ENCODE data around the gene RGS6.

RGS6 gene

DNA sequence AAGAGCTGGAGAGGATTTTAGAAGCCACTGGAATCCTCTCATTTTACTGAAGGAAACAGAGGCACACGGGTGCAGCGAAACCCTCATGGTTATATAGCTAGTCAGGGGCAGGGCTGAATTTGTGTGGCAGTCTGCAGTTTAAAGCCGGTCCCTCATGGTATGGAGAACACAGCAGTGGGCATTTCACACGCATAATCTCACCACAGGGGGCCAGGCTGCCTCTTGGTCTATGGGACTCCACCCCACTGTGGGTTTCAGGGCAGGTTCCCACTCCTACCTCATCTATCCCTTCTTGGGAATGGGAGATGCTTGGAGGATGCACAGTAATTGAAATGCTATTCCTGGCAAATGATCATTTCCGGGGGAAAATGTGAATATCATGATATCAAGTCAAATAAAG is 400.6 kb downstream of the RGS6 start:
- H3K27ac ChIP-seq: no peak overlapping the region
- no peaks in the 10 kb centered on the region for H3K36me3 ChIP-seq (ENCODE audit: insufficient read depth)
- no peak overlapping the region for H3K4me3 ChIP-seq (IDR thresholded peaks at IDR 0.05; ENCODE audit: insufficient read depth, low read depth, low read length)
- H2AFZ ChIP-seq (ENCODE audit: low read depth): no peak overlapping the region
- no peak for TF ChIP-seq CTCF (conservative IDR thresholded peaks at IDR 0.05; ENCODE audit: low read depth, low read length)
- H3K4me2 ChIP-seq: no peak overlapping the region
- H4K20me1 ChIP-seq (ENCODE audit: insufficient read depth): no peaks in the 10 kb centered on the region
- no peaks in the 10 kb centered on the region for H3K79me2 ChIP-seq (ENCODE audit: insufficient read depth, low read depth)
- H3K9ac ChIP-seq: no peak overlapping the region
- no peaks in the 10 kb centered on the region for H3K4me1 ChIP-seq (ENCODE audit: low read depth, poor library complexity, severe bottlenecking)
- H3K27me3 ChIP-seq (ENCODE audit: insufficient read depth, low read depth): no peaks in the 10 kb centered on the region

DNA sequence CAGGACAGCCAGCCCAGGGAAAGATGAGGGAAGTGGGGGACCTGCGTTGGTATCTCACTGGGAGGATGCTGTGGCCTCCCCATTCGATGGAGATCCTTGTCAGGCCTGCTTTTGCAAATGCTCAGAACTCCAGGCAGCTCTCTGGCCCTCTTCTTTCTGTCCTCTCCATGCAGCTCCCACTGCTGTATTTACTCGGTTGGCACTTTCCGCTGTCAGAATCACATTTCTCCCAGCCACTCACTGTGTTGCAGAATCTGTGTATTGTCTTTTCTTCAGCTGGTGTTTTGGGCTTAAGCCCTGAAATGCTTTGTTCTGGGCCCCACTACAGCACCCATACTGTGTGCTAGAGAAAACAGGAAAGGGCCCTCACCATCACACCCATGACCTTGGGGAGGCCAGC is 401.1 kb downstream of the RGS6 start:
- no peaks in the 10 kb centered on the region for H3K79me2 ChIP-seq (ENCODE audit: insufficient read depth, low read depth)
- H2AFZ ChIP-seq (ENCODE audit: low read depth): no peak overlapping the region
- no peak overlapping the region for H3K9ac ChIP-seq
- no peaks in the 10 kb centered on the region for H3K27me3 ChIP-seq (ENCODE audit: insufficient read depth, low read depth)
- no peak overlapping the region for H3K27ac ChIP-seq
- TF ChIP-seq CTCF (conservative IDR thresholded peaks at IDR 0.05; ENCODE audit: low read depth, low read length): no peak
- H3K4me2 ChIP-seq: no peak overlapping the region
- H4K20me1 ChIP-seq (ENCODE audit: insufficient read depth): no peaks in the 10 kb centered on the region
- no peak overlapping the region for H3K4me3 ChIP-seq (IDR thresholded peaks at IDR 0.05; ENCODE audit: insufficient read depth, low read depth, low read length)
- no peaks in the 10 kb centered on the region for H3K4me1 ChIP-seq (ENCODE audit: low read depth, poor library complexity, severe bottlenecking)
- H3K36me3 ChIP-seq (ENCODE audit: insufficient read depth): no peaks in the 10 kb centered on the region

DNA sequence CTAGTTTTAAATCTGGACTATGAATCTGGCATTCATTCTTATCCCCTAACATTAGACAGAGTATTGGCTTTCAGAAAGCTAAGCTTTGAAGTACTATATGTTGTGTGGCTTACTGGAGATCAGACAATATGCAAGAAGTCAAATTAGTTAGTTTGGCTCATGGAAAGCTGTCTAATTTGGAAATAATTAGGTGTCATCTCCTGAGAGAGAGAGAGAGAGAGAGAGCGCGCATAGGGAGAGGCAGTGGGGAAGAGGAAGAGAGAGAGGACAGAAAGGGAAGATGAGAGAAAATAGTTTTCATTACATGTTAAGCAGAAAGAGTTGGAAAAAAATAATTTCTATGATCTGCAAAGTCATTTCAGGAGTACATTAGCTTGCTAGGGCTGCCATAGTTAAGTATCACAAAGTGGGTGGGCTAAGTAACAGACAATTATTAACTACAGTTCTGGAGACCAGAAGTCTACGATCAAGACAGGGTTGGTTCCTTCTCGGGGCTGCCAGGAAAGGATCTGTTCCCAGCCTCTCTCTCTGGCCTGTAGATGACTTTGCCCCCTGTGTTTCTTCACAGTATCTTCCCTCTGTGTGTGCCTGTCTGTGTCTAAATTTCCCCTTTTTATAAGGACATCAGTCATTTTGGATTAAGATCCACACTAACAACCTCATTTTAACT is 404.2 kb downstream of the RGS6 start:
- Histone ChIP-seq H3K9ac (no peak overlapping the region), H3K4me2 (no peak overlapping the region), H3K4me3 (IDR thresholded peaks at IDR 0.05; ENCODE audit: insufficient read depth, low read depth, low read length) (no peak overlapping the region), H3K27me3 (ENCODE audit: insufficient read depth, low read depth) (no peaks in the 10 kb centered on the region), H4K20me1 (ENCODE audit: insufficient read depth) (no peaks in the 10 kb centered on the region), H3K79me2 (ENCODE audit: insufficient read depth, low read depth) (no peaks in the 10 kb centered on the region), H3K27ac (no peak overlapping the region), H3K4me1 (ENCODE audit: low read depth, poor library complexity, severe bottlenecking) (no peaks in the 10 kb centered on the region), H3K36me3 (ENCODE audit: insufficient read depth) (no peaks in the 10 kb centered on the region), H2AFZ (ENCODE audit: low read depth) (no peak overlapping the region)
- TF ChIP-seq CTCF (conservative IDR thresholded peaks at IDR 0.05; ENCODE audit: low read depth, low read length): no peak

DNA sequence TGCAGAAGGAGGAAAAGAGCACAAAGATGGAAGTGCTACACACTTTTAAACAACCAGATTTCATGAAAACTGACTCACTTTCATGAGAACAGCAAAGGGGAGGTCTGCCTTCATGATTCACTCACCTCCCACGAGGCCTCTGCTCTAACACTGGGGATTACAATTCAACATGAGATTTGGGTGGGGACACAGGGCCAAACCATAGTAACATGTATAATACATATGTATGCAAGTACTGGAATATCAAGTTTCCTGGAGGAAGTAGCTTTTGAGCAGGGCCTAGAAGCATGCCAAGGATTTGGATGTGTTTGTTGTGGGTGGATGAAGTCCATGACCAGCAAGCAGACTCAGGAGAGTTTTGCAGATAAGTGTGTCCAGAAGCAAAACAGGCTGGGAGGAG is 409.0 kb downstream of the RGS6 start:
- H3K27ac ChIP-seq: no peak overlapping the region
- no peaks in the 10 kb centered on the region for H3K36me3 ChIP-seq (ENCODE audit: insufficient read depth)
- no peaks in the 10 kb centered on the region for H3K27me3 ChIP-seq (ENCODE audit: insufficient read depth, low read depth)
- H3K9ac ChIP-seq: no peak overlapping the region
- no peak overlapping the region for H3K4me3 ChIP-seq (IDR thresholded peaks at IDR 0.05; ENCODE audit: insufficient read depth, low read depth, low read length)
- no peaks in the 10 kb centered on the region for H3K79me2 ChIP-seq (ENCODE audit: insufficient read depth, low read depth)
- no peaks in the 10 kb centered on the region for H3K4me1 ChIP-seq (ENCODE audit: low read depth, poor library complexity, severe bottlenecking)
- H4K20me1 ChIP-seq (ENCODE audit: insufficient read depth): no peaks in the 10 kb centered on the region
- H3K4me2 ChIP-seq: no peak overlapping the region
- no peak overlapping the region for H2AFZ ChIP-seq (ENCODE audit: low read depth)
- no peak for TF ChIP-seq CTCF (conservative IDR thresholded peaks at IDR 0.05; ENCODE audit: low read depth, low read length)
